ENCODE data around the gene TTYH1. TPM values are rescaled to one million over a fixed set of nuclear protein-coding genes. Genes with fewer than 3 reads are reported as not detected.

The TTYH1 gene
- total RNA-seq, 1 donor from 2014 or later = 2.9 TPM

GRCh38 chr19:54383330-54383729, 31.9 kb upstream of the TTYH1 start:
- no peak overlapping the region for H3K27ac Mint-ChIP-seq (ENCODE audit: unreplicated experiment)
- H3K36me3 Mint-ChIP-seq (ENCODE audit: unreplicated experiment) = no peaks in the 10 kb centered on the region
- H3K9me3 Mint-ChIP-seq (ENCODE audit: unreplicated experiment) = peaks cover 3% of the 10 kb centered on the region
- no peak for DNase-seq
- no peak for TF ChIP-seq CTCF (IDR thresholded peaks at IDR 0.05; ENCODE audit: partially characterized antibody, unreplicated experiment)
- no peaks in the 10 kb centered on the region for H3K27me3 Mint-ChIP-seq (ENCODE audit: unreplicated experiment)
- H3K4me3 Mint-ChIP-seq (ENCODE audit: unreplicated experiment) = no peak overlapping the region
- peaks cover 6% of the 10 kb centered on the region for H3K4me1 Mint-ChIP-seq (ENCODE audit: low read depth, unreplicated experiment)

DNA sequence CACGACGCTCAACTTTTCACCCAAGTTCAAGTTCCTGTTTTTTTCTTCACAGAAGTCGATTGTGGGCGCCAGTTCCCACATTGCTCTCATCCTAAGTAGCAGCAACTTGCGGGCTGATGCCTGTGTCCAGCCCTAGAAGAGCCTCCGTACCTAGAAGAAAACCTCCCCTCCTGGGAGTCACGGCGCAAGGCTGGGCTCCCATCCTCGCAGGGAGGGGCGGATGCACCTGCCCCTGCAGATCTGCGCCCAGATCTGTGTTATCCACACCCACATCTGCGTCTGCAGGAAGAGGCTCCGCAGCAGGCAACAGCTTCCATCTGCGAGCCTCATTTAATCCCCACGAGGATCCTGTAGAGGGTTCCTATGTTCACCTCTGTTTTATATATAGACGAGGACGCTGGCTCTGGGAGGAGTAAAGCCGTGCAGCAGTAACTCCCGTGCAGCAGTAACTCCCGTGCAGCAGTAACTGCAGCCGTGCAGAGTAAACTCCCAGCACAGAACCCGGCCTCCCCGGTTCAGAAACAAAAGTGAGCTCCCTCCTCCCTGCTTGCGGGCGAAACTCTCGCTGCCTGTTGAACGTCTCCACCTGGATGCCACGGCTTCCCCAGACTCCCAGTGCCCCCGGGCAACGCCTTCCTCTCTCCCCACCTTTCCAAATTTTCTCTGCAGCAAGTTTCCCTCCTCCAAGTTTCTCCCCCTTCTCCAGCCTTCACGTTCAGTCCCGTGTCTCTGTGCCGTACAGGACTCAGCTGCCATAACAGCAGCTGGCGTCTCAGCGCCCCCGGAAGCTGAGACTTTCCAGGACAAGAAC, 27.1 kb upstream of the TTYH1 start:
- peak overlapping the region; percentile 78 for H3K4me3 Mint-ChIP-seq (ENCODE audit: unreplicated experiment)
- H3K27ac Mint-ChIP-seq (ENCODE audit: unreplicated experiment) = no peak overlapping the region

GRCh38 chr19:54388802-54389139, 26.5 kb upstream of the TTYH1 start:
- H3K27me3 Mint-ChIP-seq (ENCODE audit: unreplicated experiment) = peaks cover 6% of the 10 kb centered on the region
- no peak for TF ChIP-seq CTCF (IDR thresholded peaks at IDR 0.05; ENCODE audit: partially characterized antibody, unreplicated experiment)
- no peak for DNase-seq
- peak overlapping the region; percentile 78 for H3K4me3 Mint-ChIP-seq (ENCODE audit: unreplicated experiment)
- no peak overlapping the region for H3K27ac Mint-ChIP-seq (ENCODE audit: unreplicated experiment)
- H3K4me1 Mint-ChIP-seq (ENCODE audit: low read depth, unreplicated experiment) = peaks cover 13% of the 10 kb centered on the region
- H3K36me3 Mint-ChIP-seq (ENCODE audit: unreplicated experiment) = no peaks in the 10 kb centered on the region
- H3K9me3 Mint-ChIP-seq (ENCODE audit: unreplicated experiment) = peaks cover 2% of the 10 kb centered on the region

More for the DNA sequence above, 27.1 kb upstream of the TTYH1 start:
- peaks cover 6% of the 10 kb centered on the region for H3K27me3 Mint-ChIP-seq (ENCODE audit: unreplicated experiment)
- H3K4me1 Mint-ChIP-seq (ENCODE audit: low read depth, unreplicated experiment) = peaks cover 13% of the 10 kb centered on the region
- no peak for TF ChIP-seq CTCF (IDR thresholded peaks at IDR 0.05; ENCODE audit: partially characterized antibody, unreplicated experiment)
- no peaks in the 10 kb centered on the region for H3K36me3 Mint-ChIP-seq (ENCODE audit: unreplicated experiment)
- peaks cover under 1% of the 10 kb centered on the region for H3K9me3 Mint-ChIP-seq (ENCODE audit: unreplicated experiment)
- no peak for DNase-seq

- H3K27ac Mint-ChIP-seq (ENCODE audit: unreplicated experiment) = no peak overlapping the region
- no peak for DNase-seq
- no peak for TF ChIP-seq CTCF (IDR thresholded peaks at IDR 0.05; ENCODE audit: partially characterized antibody, unreplicated experiment)
- no peak overlapping the region for H3K4me3 Mint-ChIP-seq (ENCODE audit: unreplicated experiment)
- H3K36me3 Mint-ChIP-seq (ENCODE audit: unreplicated experiment) = no peaks in the 10 kb centered on the region
- H3K27me3 Mint-ChIP-seq (ENCODE audit: unreplicated experiment) = peaks cover 6% of the 10 kb centered on the region
- peaks cover 13% of the 10 kb centered on the region for H3K4me1 Mint-ChIP-seq (ENCODE audit: low read depth, unreplicated experiment)
- peaks cover 2% of the 10 kb centered on the region for H3K9me3 Mint-ChIP-seq (ENCODE audit: unreplicated experiment)
Measured at GRCh38 chr19:54389553-54389952, 25.7 kb upstream of the TTYH1 start.

GRCh38 chr19:54390942-54391577, 24.2 kb upstream of the TTYH1 start:
- Mint-ChIP-seq H3K4me1 (ENCODE audit: low read depth, unreplicated experiment) (peaks cover 13% of the 10 kb centered on the region), H3K36me3 (ENCODE audit: unreplicated experiment) (no peaks in the 10 kb centered on the region), H3K27me3 (ENCODE audit: unreplicated experiment) (peaks cover 9% of the 10 kb centered on the region), H3K9me3 (ENCODE audit: unreplicated experiment) (peaks cover 2% of the 10 kb centered on the region), H3K4me3 (ENCODE audit: unreplicated experiment) (no peak overlapping the region), H3K27ac (ENCODE audit: unreplicated experiment) (no peak overlapping the region)
- peak; percentile 61 for DNase-seq
- peak; percentile 77 for TF ChIP-seq CTCF (IDR thresholded peaks at IDR 0.05; ENCODE audit: partially characterized antibody, unreplicated experiment)

Measured in glutamatergic neuron (in vitro differentiated cells).